Keratinocyte (primary cell): Measurements from ENCODE around the gene RPN1. TPM values are rescaled to one million over a fixed set of nuclear protein-coding genes. Genes with fewer than 3 reads are reported as not detected.

Experiments used
- DNase-seq: peaks from one replicate; pipeline ENCODE4 v3.0.0-alpha.2; 2011; ENCODE audit warnings: low read depth, missing footprints, low spot score
- FAIRE-seq: peaks from 2 replicates; lab custom pipeline; 2011; peaks lifted over from hg19 to GRCh38; lab: Jason Lieb, UNC
- H2AFZ ChIP-seq: 2 replicates; pipeline ENCODE4 v1.6.0; 2012; ENCODE audit warnings: low read length, control low read depth, inconsistent platforms; ENCODE audit not compliant: control insufficient read depth
- H3K27ac ChIP-seq: 2 replicates; pipeline ENCODE4 v1.5.1; 2011; ENCODE audit warnings: low read length; ENCODE audit not compliant: control insufficient read depth, insufficient read depth
- H3K27me3 ChIP-seq: 3 replicates; pipeline ENCODE4 v1.6.0; 2011; ENCODE audit warnings: low read length; ENCODE audit not compliant: control insufficient read depth, insufficient read depth; ENCODE audit errors: extremely low read depth
- H3K36me3 ChIP-seq, 2 experiments: 2 replicates in 1 of 2; 3 replicates in 1 of 2; pipeline ENCODE4 v1.5.1; 2011; ENCODE audit warnings: low read length in 2 of 2, mild to moderate bottlenecking in 1 of 2; ENCODE audit not compliant: control insufficient read depth in 2 of 2, insufficient read depth in 2 of 2; ENCODE audit errors: extremely low read depth in 1 of 2
- H3K4me1 ChIP-seq: 3 replicates; pipeline ENCODE4 v1.5.1; 2011; ENCODE audit warnings: low read length; ENCODE audit not compliant: control insufficient read depth, insufficient read depth; ENCODE audit errors: extremely low read depth
- H3K4me2 ChIP-seq: 3 replicates; pipeline ENCODE4 v1.6.0; 2011; ENCODE audit warnings: low read depth, low read length; ENCODE audit not compliant: control insufficient read depth, insufficient read depth; ENCODE audit errors: extremely low read depth
- H3K4me3 ChIP-seq, 3 experiments: fragments of 200-600 bp in 1 of 3; sonication (generic) in 1 of 3; 2 replicates in 2 of 3; 3 replicates in 1 of 3; pipeline ENCODE4 v1.5.1; 2011 to 2016; ENCODE audit warnings: low read length in 3 of 3, mild to moderate bottlenecking in 3 of 3, control low read depth in 2 of 3, inconsistent platforms in 1 of 3, low read depth in 1 of 3, mixed read lengths in 1 of 3, mixed run types in 1 of 3, moderate library complexity in 1 of 3; ENCODE audit not compliant: control insufficient read depth in 2 of 3, insufficient read depth in 2 of 3; ENCODE audit errors: extremely low read depth in 1 of 3
- H3K79me2 ChIP-seq: 2 replicates; pipeline ENCODE4 v1.6.0; 2012; ENCODE audit warnings: low read length; ENCODE audit not compliant: control insufficient read depth, insufficient read depth
- H3K9ac ChIP-seq: 3 replicates; pipeline ENCODE4 v1.6.0; 2011; ENCODE audit warnings: low read length; ENCODE audit not compliant: control insufficient read depth, insufficient read depth; ENCODE audit errors: extremely low read depth
- H3K9me1 ChIP-seq: 3 replicates; pipeline ENCODE4 v1.6.0; 2011; ENCODE audit warnings: low read length; ENCODE audit not compliant: control insufficient read depth, insufficient read depth; ENCODE audit errors: extremely low read depth
- H3K9me3 ChIP-seq: 2 replicates; pipeline ENCODE4 v1.5.1; 2012; ENCODE audit warnings: low read depth, low read length; ENCODE audit not compliant: control insufficient read depth
- H4K20me1 ChIP-seq: 3 replicates; pipeline ENCODE4 v1.6.0; 2011; ENCODE audit warnings: low read length; ENCODE audit not compliant: control insufficient read depth, insufficient read depth; ENCODE audit errors: extremely low read depth
- CTCF ChIP-seq, 3 experiments: IDR thresholded peaks in 1 of 3; conservative IDR thresholded peaks in 1 of 3; optimal IDR thresholded peaks in 1 of 3; 2 replicates in 2 of 3; 3 replicates in 1 of 3; pipeline versions ENCODE3 to v1.5.1; 2011; ENCODE audit warnings: low read length in 3 of 3, mild to moderate bottlenecking in 3 of 3, moderate library complexity in 2 of 3, control low read depth in 1 of 3, inconsistent platforms in 1 of 3; ENCODE audit not compliant: insufficient read depth in 2 of 3; ENCODE audit errors: extremely low read depth in 1 of 3
- EZH2 ChIP-seq: IDR thresholded peaks from one replicate; pipeline ENCODE4 v1.6.1; 2012; ENCODE audit warnings: inconsistent platforms, mild to moderate bottlenecking, low read length, moderate library complexity
- dilution Hi-C: fragments of 300-500 bp; cut with MboI; formaldehyde crosslinking; loops from one replicate; pipeline ENCODE4 v1.7.0; 2020; ENCODE audit warnings: low sequenced_read_pairs; ENCODE audit not compliant: extremely low pct_ligation_motif_present
- polyA plus RNA-seq, 5 experiments: library from polyadenylated mRNA; depleted of rRNA in 3 of 5; stranded (reverse) in 3 of 5; stranded (forward) in 1 of 5; unstranded in 1 of 5; fragments of >200 nt; gene quantifications; 1 replicate in 1 of 5; 2 replicates in 3 of 5; 3 replicates in 1 of 5; pipeline versions ENCODE4 v1.2.1 to v1.2.3, GENCODE V29; 2011 to 2012; ENCODE audit warnings: missing spikeins in 2 of 5, low read depth in 1 of 5, low replicate concordance in 1 of 5

RPN1 gene
- polyA plus RNA-seq, 1 donor (not counting 4 experiments of a cell fraction or from before 2014, with no cell fraction given) = 350 TPM

GRCh38 chr3:128577711-128578110, 72.9 kb downstream of the RPN1 start:
- H3K4me3 ChIP-seq = no peak overlapping the region
- H3K79me2 ChIP-seq = no peaks in the 10 kb centered on the region
- no peaks in the 10 kb centered on the region for H3K36me3 ChIP-seq
- H3K4me1 ChIP-seq = no peaks in the 10 kb centered on the region
- no peak overlapping the region for H3K9ac ChIP-seq
- FAIRE-seq (no peak), DNase-seq (no peak)
- no peak overlapping the region for H3K4me2 ChIP-seq
- no peaks in the 10 kb centered on the region for H4K20me1 ChIP-seq
- H2AFZ ChIP-seq = no peak overlapping the region
- dilution Hi-C loops = no loop called here
- H3K27me3 ChIP-seq = peaks cover 26% of the 10 kb centered on the region
- peaks cover 3% of the 10 kb centered on the region for H3K9me3 ChIP-seq
- TF ChIP-seq EZH2 (no peak), CTCF (optimal IDR thresholded peaks at IDR 0.05 in 1 of 3, IDR thresholded peaks at IDR 0.05 in 1 of 3, conservative IDR thresholded peaks at IDR 0.05 in 1 of 3; ENCODE audit: extremely low read depth in 1 of 3, insufficient read depth in 2 of 3, low read length in 3 of 3) (no peak)
- H3K9me1 ChIP-seq = no peaks in the 10 kb centered on the region
- H3K27ac ChIP-seq = no peak overlapping the region

DNA sequence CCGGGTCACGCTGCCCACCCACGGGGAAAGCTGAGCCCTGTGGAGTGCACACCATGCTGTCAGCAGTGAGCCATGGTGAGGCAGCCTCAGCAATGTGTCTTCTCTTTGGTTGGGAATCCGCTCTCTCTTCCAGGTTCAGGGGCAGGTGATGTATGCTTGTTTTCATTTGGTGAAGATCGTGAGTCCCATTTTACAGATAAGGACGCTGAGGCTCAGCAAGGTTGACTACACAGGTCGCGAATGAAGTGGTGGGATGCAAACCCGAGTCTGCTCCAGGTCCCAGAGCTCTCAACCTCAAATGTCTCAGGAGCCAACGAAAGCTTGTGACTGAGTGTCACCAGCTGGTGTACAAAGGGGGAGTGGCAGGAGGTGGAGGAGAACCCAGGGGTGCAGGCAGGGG, 74.3 kb downstream of the RPN1 start:
- Histone ChIP-seq H3K4me2 (no peak overlapping the region), H3K27me3 (peaks cover 33% of the 10 kb centered on the region), H3K9me3 (peaks cover 3% of the 10 kb centered on the region), H2AFZ (no peak overlapping the region), H3K9me1 (no peaks in the 10 kb centered on the region), H3K79me2 (no peaks in the 10 kb centered on the region), H3K36me3 (no peaks in the 10 kb centered on the region), H3K27ac (no peak overlapping the region), H3K9ac (no peak overlapping the region), H4K20me1 (no peaks in the 10 kb centered on the region), H3K4me3 (no peak overlapping the region), H3K4me1 (no peaks in the 10 kb centered on the region)
- FAIRE-seq = no peak
- dilution Hi-C loops = no loop called here
- no peak for DNase-seq
- TF ChIP-seq EZH2 (no peak), CTCF (optimal IDR thresholded peaks at IDR 0.05 in 1 of 3, IDR thresholded peaks at IDR 0.05 in 1 of 3, conservative IDR thresholded peaks at IDR 0.05 in 1 of 3; ENCODE audit: extremely low read depth in 1 of 3, insufficient read depth in 2 of 3, low read length in 3 of 3) (no peak)
